ENCODE data around the gene ZNF98.

ZNF98 gene

DNA sequence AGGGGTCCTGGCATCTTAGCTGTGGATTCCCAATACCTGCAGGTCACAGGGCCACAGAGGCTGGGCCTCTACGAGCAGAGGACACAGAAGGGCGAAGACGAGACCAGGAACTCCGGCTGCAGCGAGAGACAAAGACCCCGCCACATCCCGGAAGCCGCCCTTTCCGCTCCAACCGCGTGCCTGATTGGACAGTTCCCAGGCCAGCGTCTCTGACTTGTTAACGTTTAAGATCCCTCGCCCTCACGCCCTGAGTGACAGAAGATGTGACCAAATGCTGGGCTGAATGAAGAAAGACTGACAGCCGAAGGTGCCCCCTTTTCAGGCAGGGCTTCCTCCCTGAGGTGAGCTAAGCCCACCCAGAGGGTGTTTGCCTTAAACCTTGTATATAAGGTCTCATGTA is at the start of gene ZNF98:
TSS of gene ZNF98 (minus strand) at position 136 of the 400 bp plus-strand sequence. CDS start at position 14, 122 bp downstream.
- no peak within 1 kb of the TSS for H3K4me3 ChIP-seq (ENCODE audit: low read length)
- TF ChIP-seq, protein P1, sequence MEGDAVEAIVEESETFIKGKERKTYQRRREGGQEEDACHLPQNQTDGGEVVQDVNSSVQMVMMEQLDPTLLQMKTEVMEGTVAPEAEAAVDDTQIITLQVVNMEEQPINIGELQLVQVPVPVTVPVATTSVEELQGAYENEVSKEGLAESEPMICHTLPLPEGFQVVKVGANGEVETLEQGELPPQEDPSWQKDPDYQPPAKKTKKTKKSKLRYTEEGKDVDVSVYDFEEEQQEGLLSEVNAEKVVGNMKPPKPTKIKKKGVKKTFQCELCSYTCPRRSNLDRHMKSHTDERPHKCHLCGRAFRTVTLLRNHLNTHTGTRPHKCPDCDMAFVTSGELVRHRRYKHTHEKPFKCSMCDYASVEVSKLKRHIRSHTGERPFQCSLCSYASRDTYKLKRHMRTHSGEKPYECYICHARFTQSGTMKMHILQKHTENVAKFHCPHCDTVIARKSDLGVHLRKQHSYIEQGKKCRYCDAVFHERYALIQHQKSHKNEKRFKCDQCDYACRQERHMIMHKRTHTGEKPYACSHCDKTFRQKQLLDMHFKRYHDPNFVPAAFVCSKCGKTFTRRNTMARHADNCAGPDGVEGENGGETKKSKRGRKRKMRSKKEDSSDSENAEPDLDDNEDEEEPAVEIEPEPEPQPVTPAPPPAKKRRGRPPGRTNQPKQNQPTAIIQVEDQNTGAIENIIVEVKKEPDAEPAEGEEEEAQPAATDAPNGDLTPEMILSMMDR (IDR thresholded peaks at IDR 0.05; ENCODE audit: insufficient read depth, low read depth, low read length, missing control alignments): no peak

GRCh38 chr19:22446605-22447004 is 24.5 kb upstream of the ZNF98 start:
- TF ChIP-seq, protein P1 (IDR thresholded peaks at IDR 0.05; ENCODE audit: insufficient read depth, low read depth, low read length, missing control alignments): no peak

More for the DNA sequence above, at the start of gene ZNF98:
- no peak for DNase-seq (ENCODE audit: low read depth)

GRCh38 chr19:22438011-22438410 is 15.9 kb upstream of the ZNF98 start:
- TF ChIP-seq, protein P1 (IDR thresholded peaks at IDR 0.05; ENCODE audit: insufficient read depth, low read depth, low read length, missing control alignments): no peak
- DNase-seq (ENCODE audit: low read depth): no peak
- no peak overlapping the region for H3K4me3 ChIP-seq (ENCODE audit: low read length)

More at GRCh38 chr19:22446605-22447004, 24.5 kb upstream of the ZNF98 start:
- no peak overlapping the region for H3K4me3 ChIP-seq (ENCODE audit: low read length)
- no peak for DNase-seq (ENCODE audit: low read depth)

GRCh38 chr19:22427960-22428913 is 6.1 kb upstream of the ZNF98 start:
- no peak overlapping the region for H3K4me3 ChIP-seq (ENCODE audit: low read length)
- TF ChIP-seq, protein P1 (IDR thresholded peaks at IDR 0.05; ENCODE audit: insufficient read depth, low read depth, low read length, missing control alignments): no peak
- no peak for DNase-seq (ENCODE audit: low read depth)

- H3K4me3 ChIP-seq (ENCODE audit: low read length): no peak overlapping the region
- no peak for DNase-seq (ENCODE audit: low read depth)
- TF ChIP-seq, protein P1 (IDR thresholded peaks at IDR 0.05; ENCODE audit: insufficient read depth, low read depth, low read length, missing control alignments): no peak
Observed at GRCh38 chr19:22427547-22427946, 5.4 kb upstream of the ZNF98 start.

GRCh38 chr19:22426901-22427300 is 4.8 kb upstream of the ZNF98 start:
- no peak for DNase-seq (ENCODE audit: low read depth)
- TF ChIP-seq, protein P1 (IDR thresholded peaks at IDR 0.05; ENCODE audit: insufficient read depth, low read depth, low read length, missing control alignments): no peak
- H3K4me3 ChIP-seq (ENCODE audit: low read length): no peak overlapping the region

Measured in epithelial cell of esophagus (primary cell).